ENCODE measurements around the gene CADPS2. TPM values are rescaled to one million over a fixed set of nuclear protein-coding genes. Genes with fewer than 3 reads are reported as not detected.

CADPS2 gene
- total and polyA plus RNA-seq, 2 donors (not counting 1 experiment from before 2014, with no cell fraction given), result 11.5 to 32.2 TPM

- Histone ChIP-seq H3K9me3 (ENCODE audit: control insufficient read depth, insufficient read depth, low read depth, low read length) (no peaks in the 10 kb centered on the region), H3K79me2 (ENCODE audit: control insufficient read depth, insufficient read depth, low read length) (no peaks in the 10 kb centered on the region), H3K4me1 (ENCODE audit: control insufficient read depth, extremely low read depth, insufficient read depth, low read length) (no peaks in the 10 kb centered on the region), H3K27me3 (ENCODE audit: control insufficient read depth, insufficient read depth, low read length) (no peaks in the 10 kb centered on the region), H3K9ac (ENCODE audit: insufficient read depth, low read length) (no peak overlapping the region), H4K20me1 (ENCODE audit: control insufficient read depth, extremely low read depth, insufficient read depth, low read length) (no peaks in the 10 kb centered on the region), H2AFZ (ENCODE audit: low read length) (no peak overlapping the region), H3K36me3 (ENCODE audit: control insufficient read depth, insufficient read depth, low read length) (no peaks in the 10 kb centered on the region), H3K4me3 (replicated peaks in 1 of 4; ENCODE audit: control extremely low read depth in 1 of 4, insufficient read depth in 1 of 4, low read depth in 3 of 4, low read length in 4 of 4) (no peak overlapping the region), H3K4me2 (ENCODE audit: extremely low read depth, insufficient read depth, low read length) (no peak overlapping the region), H3K27ac (ENCODE audit: insufficient read depth, low read length) (no peak overlapping the region)
- TF ChIP-seq CTCF (conservative IDR thresholded peaks at IDR 0.05 in 1 of 2, IDR thresholded peaks at IDR 0.05 in 1 of 2; ENCODE audit: low read depth in 1 of 2, low read length in 2 of 2), result peak; percentile 7 to 31
- no peak for TF ChIP-seq EZH2 (IDR thresholded peaks at IDR 0.05; ENCODE audit: low read length, missing control alignments)
- peak in 1 of 2 donors; percentile 43 for DNase-seq (ENCODE audit: low read depth in 2 of 2)
These were observed 353.6 kb downstream of the CADPS2 start for GRCh38 chr7:122532406-122533269.

- Histone ChIP-seq H3K4me2 (ENCODE audit: extremely low read depth, insufficient read depth, low read length) (no peak overlapping the region), H3K9ac (ENCODE audit: insufficient read depth, low read length) (no peak overlapping the region), H3K79me2 (ENCODE audit: control insufficient read depth, insufficient read depth, low read length) (no peaks in the 10 kb centered on the region), H4K20me1 (ENCODE audit: control insufficient read depth, extremely low read depth, insufficient read depth, low read length) (no peaks in the 10 kb centered on the region), H2AFZ (ENCODE audit: low read length) (no peak overlapping the region), H3K27me3 (ENCODE audit: control insufficient read depth, insufficient read depth, low read length) (no peaks in the 10 kb centered on the region), H3K4me3 (replicated peaks in 1 of 4; ENCODE audit: control extremely low read depth in 1 of 4, insufficient read depth in 1 of 4, low read depth in 3 of 4, low read length in 4 of 4) (no peak overlapping the region), H3K27ac (ENCODE audit: insufficient read depth, low read length) (no peak overlapping the region), H3K4me1 (ENCODE audit: control insufficient read depth, extremely low read depth, insufficient read depth, low read length) (no peaks in the 10 kb centered on the region), H3K9me3 (ENCODE audit: control insufficient read depth, insufficient read depth, low read depth, low read length) (no peaks in the 10 kb centered on the region), H3K36me3 (ENCODE audit: control insufficient read depth, insufficient read depth, low read length) (no peaks in the 10 kb centered on the region)
- TF ChIP-seq CTCF (conservative IDR thresholded peaks at IDR 0.05 in 1 of 2, IDR thresholded peaks at IDR 0.05 in 1 of 2; ENCODE audit: low read depth in 1 of 2, low read length in 2 of 2) (peak; percentile 16 to 43), EZH2 (IDR thresholded peaks at IDR 0.05; ENCODE audit: low read length, missing control alignments) (no peak)
- DNase-seq (ENCODE audit: low read depth in 2 of 2), result peak; percentile 23 to 70
These were observed 357.3 kb downstream of the CADPS2 start for GRCh38 chr7:122528879-122529481.

- no peak overlapping the region for H2AFZ ChIP-seq (ENCODE audit: low read length)
- no peaks in the 10 kb centered on the region for H3K4me1 ChIP-seq (ENCODE audit: control insufficient read depth, extremely low read depth, insufficient read depth, low read length)
- no peaks in the 10 kb centered on the region for H3K79me2 ChIP-seq (ENCODE audit: control insufficient read depth, insufficient read depth, low read length)
- H3K4me2 ChIP-seq (ENCODE audit: extremely low read depth, insufficient read depth, low read length), result no peak overlapping the region
- no peaks in the 10 kb centered on the region for H3K27me3 ChIP-seq (ENCODE audit: control insufficient read depth, insufficient read depth, low read length)
- DNase-seq (ENCODE audit: low read depth in 2 of 2), result no peak
- no peaks in the 10 kb centered on the region for H3K36me3 ChIP-seq (ENCODE audit: control insufficient read depth, insufficient read depth, low read length)
- H3K9ac ChIP-seq (ENCODE audit: insufficient read depth, low read length), result no peak overlapping the region
- no peak for TF ChIP-seq EZH2 (IDR thresholded peaks at IDR 0.05; ENCODE audit: low read length, missing control alignments)
- TF ChIP-seq CTCF (conservative IDR thresholded peaks at IDR 0.05 in 1 of 2, IDR thresholded peaks at IDR 0.05 in 1 of 2; ENCODE audit: low read depth in 1 of 2, low read length in 2 of 2), result no peak
- no peaks in the 10 kb centered on the region for H4K20me1 ChIP-seq (ENCODE audit: control insufficient read depth, extremely low read depth, insufficient read depth, low read length)
- no peak overlapping the region for H3K4me3 ChIP-seq (replicated peaks in 1 of 4; ENCODE audit: control extremely low read depth in 1 of 4, insufficient read depth in 1 of 4, low read depth in 3 of 4, low read length in 4 of 4)
- H3K9me3 ChIP-seq (ENCODE audit: control insufficient read depth, insufficient read depth, low read depth, low read length), result no peaks in the 10 kb centered on the region
- no peak overlapping the region for H3K27ac ChIP-seq (ENCODE audit: insufficient read depth, low read length)
These were observed 360.9 kb downstream of the CADPS2 start for GRCh38 chr7:122525355-122525754.
